Adrenal gland (tissue), 5 donors: Measurements from ENCODE around the gene LHPP.

ENCODE experiments used
- POLR2A ChIP-seq, 2 donors: fragments of 450-650 bp; IDR thresholded peaks; one replicate each; pipeline ENCODE4 v1.6.1; 2017; ENCODE audit warnings: antibody characterized with exemption in 2 of 2, mild to moderate bottlenecking in 2 of 2, moderate library complexity in 1 of 2
- TF ChIP-seq, protein P1 (sequence below), 6 experiments: fragments of 450-650 bp in 4 of 6; fragments of 200-600 bp in 2 of 6; sonication (generic) in 1 of 6; IDR thresholded peaks; 1 replicate in 5 of 6; 2 replicates in 1 of 6; pipeline versions ENCODE4 v1.5.1 to v1.8.0; 2016 to 2021; ENCODE audit warnings: antibody characterized with exemption in 6 of 6, mild to moderate bottlenecking in 2 of 6, moderate library complexity in 1 of 6
- donor health status: DM: no; HTN: no; CAD: no.

- TF ChIP-seq, protein P1, sequence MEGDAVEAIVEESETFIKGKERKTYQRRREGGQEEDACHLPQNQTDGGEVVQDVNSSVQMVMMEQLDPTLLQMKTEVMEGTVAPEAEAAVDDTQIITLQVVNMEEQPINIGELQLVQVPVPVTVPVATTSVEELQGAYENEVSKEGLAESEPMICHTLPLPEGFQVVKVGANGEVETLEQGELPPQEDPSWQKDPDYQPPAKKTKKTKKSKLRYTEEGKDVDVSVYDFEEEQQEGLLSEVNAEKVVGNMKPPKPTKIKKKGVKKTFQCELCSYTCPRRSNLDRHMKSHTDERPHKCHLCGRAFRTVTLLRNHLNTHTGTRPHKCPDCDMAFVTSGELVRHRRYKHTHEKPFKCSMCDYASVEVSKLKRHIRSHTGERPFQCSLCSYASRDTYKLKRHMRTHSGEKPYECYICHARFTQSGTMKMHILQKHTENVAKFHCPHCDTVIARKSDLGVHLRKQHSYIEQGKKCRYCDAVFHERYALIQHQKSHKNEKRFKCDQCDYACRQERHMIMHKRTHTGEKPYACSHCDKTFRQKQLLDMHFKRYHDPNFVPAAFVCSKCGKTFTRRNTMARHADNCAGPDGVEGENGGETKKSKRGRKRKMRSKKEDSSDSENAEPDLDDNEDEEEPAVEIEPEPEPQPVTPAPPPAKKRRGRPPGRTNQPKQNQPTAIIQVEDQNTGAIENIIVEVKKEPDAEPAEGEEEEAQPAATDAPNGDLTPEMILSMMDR (IDR thresholded peaks at IDR 0.05), result no peak
- TF ChIP-seq POLR2A (IDR thresholded peaks at IDR 0.05), result no peak
These were observed 89.5 kb downstream of the LHPP start for GRCh38 chr10:124551097-124551496.
